GM21447 (cell line): ENCODE results near the gene GPRIN2.
"Not testable (repeated sequence)": the region's sequence is repeated elsewhere in the genome, so short reads cannot be mapped to it uniquely, and the experiment has no call there.

Source experiments
- ATAC-seq: cut with Tn5 transposase; IDR thresholded peaks from one replicate; pipeline ENCODE4 v1.9.1; 2021; ENCODE audit not compliant: unreplicated experiment

Gene GPRIN2

GRCh38 chr10:46537309-46537708, 19.1 kb downstream of the GPRIN2 start:
- no peak for ATAC-seq

GRCh38 chr10:46536781-46537180, 19.7 kb downstream of the GPRIN2 start:
- no peak for ATAC-seq

- ATAC-seq = no peak
These were observed 20.3 kb downstream of the GPRIN2 start for GRCh38 chr10:46536171-46536570.

- ATAC-seq = no peak
These were observed 21.5 kb downstream of the GPRIN2 start for GRCh38 chr10:46534828-46535524.

- not testable (repeated sequence) for ATAC-seq
These were observed 24.2 kb downstream of the GPRIN2 start for GRCh38 chr10:46532256-46532655.

GRCh38 chr10:46530249-46531186, 25.9 kb downstream of the GPRIN2 start:
- ATAC-seq = no peak

- not testable (repeated sequence) for ATAC-seq
These were observed 26.7 kb downstream of the GPRIN2 start for GRCh38 chr10:46529742-46530141.

GRCh38 chr10:46528675-46529615, 27.5 kb downstream of the GPRIN2 start:
- ATAC-seq = no peak

GRCh38 chr10:46528171-46528671, 28.2 kb downstream of the GPRIN2 start:
- ATAC-seq = no peak

GRCh38 chr10:46527241-46527811, 29.1 kb downstream of the GPRIN2 start:
- no peak for ATAC-seq

- ATAC-seq = no peak
These were observed 29.8 kb downstream of the GPRIN2 start for GRCh38 chr10:46526682-46527038.

GRCh38 chr10:46525824-46526681, 30.4 kb downstream of the GPRIN2 start:
- no peak for ATAC-seq

- ATAC-seq = no peak
These were observed 31.2 kb downstream of the GPRIN2 start for GRCh38 chr10:46525177-46525823.

- no peak for ATAC-seq
These were observed 31.8 kb downstream of the GPRIN2 start for GRCh38 chr10:46524472-46525176.

- ATAC-seq = no peak
These were observed 32.4 kb downstream of the GPRIN2 start for GRCh38 chr10:46523962-46524471.

- no peak for ATAC-seq
These were observed 33.1 kb downstream of the GPRIN2 start for GRCh38 chr10:46523119-46523961.
